ENCODE measurements around the gene ZNF839. TPM values are rescaled to one million over a fixed set of nuclear protein-coding genes. Genes with fewer than 3 reads are reported as not detected.

ZNF839 gene
- total RNA-seq, 4 donors from 2014 or later, result 6.7 to 14.1 (median 11.1) TPM

- Histone ChIP-seq H3K4me3 (no peak overlapping the region), H3K36me3 (no peaks in the 10 kb centered on the region), H3K9me3 (no peaks in the 10 kb centered on the region), H3K27me3 (no peaks in the 10 kb centered on the region), H3K4me1 (peaks cover 0 to 15% (median 6%) of the 10 kb centered on the region in 4 donors), H3K27ac (no peak overlapping the region)
- in situ Hi-C loops (cut with MboI; ENCODE audit: low pct_ligation_motif_present in 1 of 4, low pct_unique_long_range_greater_than_20kb in 1 of 4, low sequenced_read_pairs in 3 of 4) (loop anchor here in 1 of 4 donors (25.0 kb wide), 3 partner anchors 241 to 591 kb away; partner anchors contain the start of gene DYNC1H1), intact Hi-C loops (cut with DNase I; ENCODE audit: low total_unique reads) (loop anchor here (10.0 kb wide), 1 partner anchor 159 kb away; no protein-coding TSS in a partner anchor)
- no peak for DNase-seq
- WGBS, 2 donors (ENCODE audit: low coverage in 1 of 2), result 93 to 94% methylated on average over 3 of the region's 3 CpGs
- no peak for TF ChIP-seq CTCF (IDR thresholded peaks at IDR 0.05)
- TF ChIP-seq POLR2A (IDR thresholded peaks at IDR 0.05), result no peak
- TF ChIP-seq POLR2AphosphoS5 (IDR thresholded peaks at IDR 0.05), result no peak
- TF ChIP-seq EP300 (IDR thresholded peaks at IDR 0.05; ENCODE audit: low read depth), result no peak
These were observed 15.9 kb upstream of the ZNF839 start for GRCh38 chr14:102303664-102304063.

GRCh38 chr14:102304611-102305506 is 14.7 kb upstream of the ZNF839 start, which contains the start of gene MOK:
Gene MOK (minus strand): TSS chr14:102305164. CDS start chr14:102304968, 196 bp downstream.
- Histone ChIP-seq H3K9me3 (no peaks in the 10 kb centered on the region), H3K4me3 (peak within 1 kb of the TSS; percentile 66 to 89 (median 74)), H3K4me1 (peaks cover 0 to 15% (median 6%) of the 10 kb centered on the region in 4 donors), H3K27ac (peak within 1 kb of the TSS; percentile 53 to 86 (median 78)), H3K27me3 (no peaks in the 10 kb centered on the region), H3K36me3 (no peaks in the 10 kb centered on the region)
- intact Hi-C loops (cut with DNase I; ENCODE audit: low total_unique reads), result loop anchor here (10.0 kb wide), 1 partner anchor 160 kb away; no protein-coding TSS in a partner anchor
- TF ChIP-seq POLR2AphosphoS5 (IDR thresholded peaks at IDR 0.05) (peak in 2 of 3 donors; percentile 52 to 56), POLR2A (IDR thresholded peaks at IDR 0.05) (peak; percentile 29), EP300 (IDR thresholded peaks at IDR 0.05; ENCODE audit: low read depth) (no peak)
- WGBS, 2 donors (ENCODE audit: low coverage in 1 of 2), result 0 to 1% methylated on average over 2 to 53 of the region's 53 CpGs
- DNase-seq, result peak; percentile 97
- in situ Hi-C loops (cut with MboI; ENCODE audit: low pct_ligation_motif_present in 1 of 4, low pct_unique_long_range_greater_than_20kb in 1 of 4, low sequenced_read_pairs in 3 of 4), result loop anchor here in 1 of 4 donors (25.0 kb wide), 3 partner anchors 243 to 593 kb away; partner anchors contain the start of gene DYNC1H1

- TF ChIP-seq POLR2AphosphoS5 (IDR thresholded peaks at IDR 0.05), result peak in 1 of 3 donors; percentile 33
- TF ChIP-seq EP300 (IDR thresholded peaks at IDR 0.05; ENCODE audit: low read depth), result no peak
- TF ChIP-seq CTCF (IDR thresholded peaks at IDR 0.05), result peak; percentile 93 to 97 (median 96)
- no peak for TF ChIP-seq POLR2A (IDR thresholded peaks at IDR 0.05)
- peak; percentile 89 for DNase-seq
- no peaks in the 10 kb centered on the region for H3K36me3 ChIP-seq
- H3K9me3 ChIP-seq, result no peaks in the 10 kb centered on the region
- intact Hi-C loops (cut with DNase I; ENCODE audit: low total_unique reads), result loop anchor here (2.0 to 5.0 kb wide), 2 partner anchors 80 to 267 kb away; no protein-coding TSS in a partner anchor
- 10 to 19% methylated on average over 20 to 42 of the region's 52 CpGs for WGBS, 2 donors (ENCODE audit: low coverage in 1 of 2)
- H3K4me3 ChIP-seq, result peak overlapping the region in 3 of 4 donors; percentile 32 to 49 (median 35)
- no peaks in the 10 kb centered on the region for H3K27me3 ChIP-seq
- H3K27ac ChIP-seq, result peak overlapping the region; percentile 20 to 69 (median 46)
- in situ Hi-C loops (cut with MboI; ENCODE audit: low pct_ligation_motif_present in 1 of 4, low pct_unique_long_range_greater_than_20kb in 1 of 4, low sequenced_read_pairs in 3 of 4), result loop anchor here in 2 of 4 donors (5.0 to 25.0 kb wide), 5 partner anchors 77 to 602 kb away; partner anchors contain the start of gene DYNC1H1 (in 1 of the 2)
- H3K4me1 ChIP-seq, result peaks cover 4 to 43% (median 27%) of the 10 kb centered on the region in 4 donors
These were observed 5.1 kb upstream of the ZNF839 start for GRCh38 chr14:102314242-102315011.

- H3K36me3 ChIP-seq, result no peaks in the 10 kb centered on the region
- H3K27ac ChIP-seq, result no peak overlapping the region
- no peak overlapping the region for H3K4me3 ChIP-seq
- intact Hi-C loops (cut with DNase I; ENCODE audit: low total_unique reads), result loop anchor here (2.0 to 5.0 kb wide), 2 partner anchors 80 to 268 kb away; no protein-coding TSS in a partner anchor
- H3K9me3 ChIP-seq, result no peaks in the 10 kb centered on the region
- H3K4me1 ChIP-seq, result peaks cover 4 to 43% (median 28%) of the 10 kb centered on the region in 4 donors
- WGBS, 2 donors (ENCODE audit: low coverage in 1 of 2), result 82 to 89% methylated on average over 5 to 6 of the region's 6 CpGs
- DNase-seq, result no peak
- H3K27me3 ChIP-seq, result no peaks in the 10 kb centered on the region
- in situ Hi-C loops (cut with MboI; ENCODE audit: low pct_ligation_motif_present in 1 of 4, low pct_unique_long_range_greater_than_20kb in 1 of 4, low sequenced_read_pairs in 3 of 4), result loop anchor here in 1 of 4 donors (10.0 to 25.0 kb wide), 4 partner anchors 80 to 603 kb away; partner anchors contain the start of gene DYNC1H1
- TF ChIP-seq EP300 (IDR thresholded peaks at IDR 0.05; ENCODE audit: low read depth) (no peak), CTCF (IDR thresholded peaks at IDR 0.05) (no peak), POLR2AphosphoS5 (IDR thresholded peaks at IDR 0.05) (no peak)
These were observed 4.4 kb upstream of the ZNF839 start for GRCh38 chr14:102315121-102315520.

Data from transverse colon (tissue), 4 donors.